MG63 (cell line): Measurements from ENCODE around the gene KCNB1. TPM values are rescaled to one million over a fixed set of nuclear protein-coding genes. Genes with fewer than 3 reads are reported as not detected.

Experiments
- DNase-seq: peaks from one replicate; pipeline ENCODE4 v3.0.0-alpha.2; 2020
- H3K27me3 ChIP-seq: fragments of 250-450 bp; sonication (Bioruptor Pico); 2 replicates; pipeline ENCODE4 v1.5.1; 2020; ENCODE audit warnings: mild to moderate bottlenecking, moderate library complexity
- H3K36me3 ChIP-seq: fragments of 250-450 bp; sonication (Bioruptor Pico); 2 replicates; pipeline ENCODE4 v1.5.1; 2020; ENCODE audit warnings: mild to moderate bottlenecking, moderate library complexity
- H3K4me3 ChIP-seq: fragments of 250-450 bp; sonication (Bioruptor Pico); 2 replicates; pipeline ENCODE4 v1.5.1; 2020; ENCODE audit warnings: mild to moderate bottlenecking, moderate library complexity
- H3K9me3 ChIP-seq: fragments of 250-450 bp; sonication (Bioruptor Pico); 2 replicates; pipeline ENCODE4 v1.5.1; 2020; ENCODE audit warnings: mild to moderate bottlenecking, moderate library complexity
- total RNA-seq: library from RNA; depleted of rRNA; stranded (reverse); fragments of >200 nt; shearing (Covaris generic); gene quantifications from 2 replicates; pipeline ENCODE4 v1.2.3, GENCODE V29; 2014; ENCODE audit warnings: low replicate concordance; rRNA removed

KCNB1 gene
- total RNA-seq: 6.5 and 7.0 TPM in 2 replicates

GRCh38 chr20:49482621-49483017, at the start of gene KCNB1:
KCNB1 (minus strand) TSS chr20:49482668; CDS start chr20:49482480, 188 bp downstream.
- DNase-seq: peak; percentile 69
- Histone ChIP-seq H3K27me3 (no peaks in the 10 kb centered on the region), H3K36me3 (peaks cover 46% of the 10 kb centered on the region), H3K9me3 (no peaks in the 10 kb centered on the region), H3K4me3 (peak within 1 kb of the TSS; percentile 74)

- no peak overlapping the region for H3K4me3 ChIP-seq
- no peaks in the 10 kb centered on the region for H3K36me3 ChIP-seq
- peaks cover 6% of the 10 kb centered on the region for H3K9me3 ChIP-seq
- no peaks in the 10 kb centered on the region for H3K27me3 ChIP-seq
- no peak for DNase-seq
Measured at GRCh38 chr20:49529470-49529869, 47.0 kb upstream of the KCNB1 start.

- Histone ChIP-seq H3K27me3 (no peaks in the 10 kb centered on the region), H3K9me3 (peaks cover 7% of the 10 kb centered on the region), H3K4me3 (no peak overlapping the region), H3K36me3 (no peaks in the 10 kb centered on the region)
- no peak for DNase-seq
Measured at GRCh38 chr20:49526568-49526967, 44.1 kb upstream of the KCNB1 start.

- Histone ChIP-seq H3K36me3 (no peaks in the 10 kb centered on the region), H3K4me3 (no peak overlapping the region), H3K27me3 (no peaks in the 10 kb centered on the region), H3K9me3 (peaks cover 7% of the 10 kb centered on the region)
- no peak for DNase-seq
Measured at GRCh38 chr20:49526056-49526455, 43.6 kb upstream of the KCNB1 start.

GRCh38 chr20:49523767-49524360, 41.4 kb upstream of the KCNB1 start:
- Histone ChIP-seq H3K9me3 (peaks cover 7% of the 10 kb centered on the region), H3K36me3 (no peaks in the 10 kb centered on the region), H3K4me3 (no peak overlapping the region), H3K27me3 (no peaks in the 10 kb centered on the region)
- no peak for DNase-seq

GRCh38 chr20:49521356-49521755, 38.9 kb upstream of the KCNB1 start:
- no peaks in the 10 kb centered on the region for H3K36me3 ChIP-seq
- no peaks in the 10 kb centered on the region for H3K27me3 ChIP-seq
- H3K4me3 ChIP-seq: no peak overlapping the region
- DNase-seq: no peak
- peaks cover 7% of the 10 kb centered on the region for H3K9me3 ChIP-seq

GRCh38 chr20:49519777-49520359, 37.4 kb upstream of the KCNB1 start:
- H3K36me3 ChIP-seq: no peaks in the 10 kb centered on the region
- H3K9me3 ChIP-seq: peaks cover 5% of the 10 kb centered on the region

GRCh38 chr20:49519212-49519712, 36.8 kb upstream of the KCNB1 start:
- Histone ChIP-seq H3K36me3 (no peaks in the 10 kb centered on the region), H3K27me3 (no peaks in the 10 kb centered on the region), H3K9me3 (no peaks in the 10 kb centered on the region), H3K4me3 (no peak overlapping the region)
- no peak for DNase-seq

More at GRCh38 chr20:49519777-49520359, 37.4 kb upstream of the KCNB1 start:
- no peaks in the 10 kb centered on the region for H3K27me3 ChIP-seq
- H3K4me3 ChIP-seq: no peak overlapping the region
- DNase-seq: no peak

- no peak overlapping the region for H3K4me3 ChIP-seq
- H3K27me3 ChIP-seq: no peaks in the 10 kb centered on the region
- no peaks in the 10 kb centered on the region; the same call in 1 of the 2 replicates for H3K9me3 ChIP-seq
- no peak for DNase-seq
- no peaks in the 10 kb centered on the region for H3K36me3 ChIP-seq
Measured at GRCh38 chr20:49518576-49518975, 36.1 kb upstream of the KCNB1 start.

GRCh38 chr20:49517805-49518100, 35.3 kb upstream of the KCNB1 start:
- H3K4me3 ChIP-seq: no peak overlapping the region
- no peaks in the 10 kb centered on the region; the same call in 1 of the 2 replicates for H3K9me3 ChIP-seq

GRCh38 chr20:49516916-49517804, 34.7 kb upstream of the KCNB1 start:
- no peaks in the 10 kb centered on the region; the same call in none of the 2 replicates for H3K9me3 ChIP-seq

More at GRCh38 chr20:49517805-49518100, 35.3 kb upstream of the KCNB1 start:
- DNase-seq: no peak
- Histone ChIP-seq H3K36me3 (no peaks in the 10 kb centered on the region), H3K27me3 (no peaks in the 10 kb centered on the region)

GRCh38 chr20:49515586-49515985, 33.1 kb upstream of the KCNB1 start:
- 0 out of 2 replicates have a peak, but pooled peaks cover 5% of the 10 kb centered on the region for H3K36me3 ChIP-seq
- no peaks in the 10 kb centered on the region for H3K27me3 ChIP-seq
- peaks cover 4% of the 10 kb centered on the region for H3K9me3 ChIP-seq
- H3K4me3 ChIP-seq: no peak overlapping the region
- no peak for DNase-seq

More at GRCh38 chr20:49516916-49517804, 34.7 kb upstream of the KCNB1 start:
- Histone ChIP-seq H3K4me3 (no peak overlapping the region), H3K36me3 (0 out of 2 replicates have a peak, but pooled peaks cover 2% of the 10 kb centered on the region), H3K27me3 (no peaks in the 10 kb centered on the region)
- DNase-seq: peak; percentile 73

GRCh38 chr20:49513517-49513916, 31.0 kb upstream of the KCNB1 start:
- no peak overlapping the region for H3K4me3 ChIP-seq
- no peak for DNase-seq

GRCh38 chr20:49513009-49513408, 30.5 kb upstream of the KCNB1 start:
- peaks cover 4% of the 10 kb centered on the region for H3K9me3 ChIP-seq
- DNase-seq: no peak
- H3K27me3 ChIP-seq: no peaks in the 10 kb centered on the region
- 0 out of 2 replicates have a peak, but pooled peaks cover 5% of the 10 kb centered on the region for H3K36me3 ChIP-seq
- H3K4me3 ChIP-seq: no peak overlapping the region

More at GRCh38 chr20:49513517-49513916, 31.0 kb upstream of the KCNB1 start:
- H3K9me3 ChIP-seq: peaks cover 4% of the 10 kb centered on the region
- H3K36me3 ChIP-seq: 0 out of 2 replicates have a peak, but pooled peaks cover 5% of the 10 kb centered on the region
- no peaks in the 10 kb centered on the region for H3K27me3 ChIP-seq

GRCh38 chr20:49511788-49512525, 29.5 kb upstream of the KCNB1 start:
- Histone ChIP-seq H3K27me3 (no peaks in the 10 kb centered on the region), H3K9me3 (peaks cover 4% of the 10 kb centered on the region), H3K4me3 (no peak overlapping the region), H3K36me3 (0 out of 2 replicates have a peak, but pooled peaks cover 5% of the 10 kb centered on the region)
- DNase-seq: no peak

- 0 out of 2 replicates have a peak, but pooled peaks cover 5% of the 10 kb centered on the region for H3K36me3 ChIP-seq
- peak; percentile 99 for DNase-seq
- H3K27me3 ChIP-seq: no peaks in the 10 kb centered on the region
- H3K9me3 ChIP-seq: peaks cover 4% of the 10 kb centered on the region
- no peak overlapping the region for H3K4me3 ChIP-seq
Measured at GRCh38 chr20:49510562-49511122, 28.2 kb upstream of the KCNB1 start.
